ENCODE measurements around the gene JCAD.

The JCAD gene

DNA sequence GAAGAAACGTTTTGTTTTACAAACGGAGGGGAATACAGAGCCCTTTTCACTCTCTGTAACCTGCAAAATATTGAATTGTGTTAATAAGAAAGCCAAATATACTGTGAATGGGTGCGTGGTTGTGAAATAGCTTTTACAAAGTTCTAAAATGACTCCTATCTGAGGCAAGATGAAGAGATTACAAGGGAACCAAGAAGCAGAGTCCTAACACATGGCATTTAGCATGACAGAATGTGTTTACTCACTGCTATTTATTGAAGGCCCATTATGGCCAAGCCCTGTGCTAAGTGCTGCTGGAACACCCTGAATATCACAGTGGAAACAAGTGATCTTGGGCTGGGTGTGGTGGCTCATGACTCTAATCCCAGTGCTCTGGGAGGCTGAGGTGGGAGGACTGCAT is 12.9 kb downstream of the JCAD start:
- DNase-seq = no peak

DNA sequence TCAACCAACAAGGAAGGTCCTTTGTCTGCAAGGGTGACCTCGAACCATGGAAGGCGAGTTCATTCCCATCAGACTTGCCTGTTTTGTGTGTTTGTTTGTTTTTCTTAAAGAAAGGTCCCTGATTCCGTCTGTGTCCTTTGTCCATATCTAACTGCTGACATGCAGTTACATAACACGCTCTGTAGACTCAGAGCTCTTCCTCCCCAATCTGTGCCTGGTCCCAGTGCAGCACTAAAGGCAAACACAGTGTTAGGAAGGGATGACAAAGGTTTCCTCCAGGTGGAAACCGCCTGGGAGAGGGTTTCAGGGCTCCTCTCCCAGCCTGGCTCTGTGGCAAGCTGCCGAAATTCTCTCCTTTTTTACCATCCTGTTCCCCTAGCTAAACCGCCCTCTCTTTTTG is 13.4 kb downstream of the JCAD start:
- no peak for DNase-seq

DNA sequence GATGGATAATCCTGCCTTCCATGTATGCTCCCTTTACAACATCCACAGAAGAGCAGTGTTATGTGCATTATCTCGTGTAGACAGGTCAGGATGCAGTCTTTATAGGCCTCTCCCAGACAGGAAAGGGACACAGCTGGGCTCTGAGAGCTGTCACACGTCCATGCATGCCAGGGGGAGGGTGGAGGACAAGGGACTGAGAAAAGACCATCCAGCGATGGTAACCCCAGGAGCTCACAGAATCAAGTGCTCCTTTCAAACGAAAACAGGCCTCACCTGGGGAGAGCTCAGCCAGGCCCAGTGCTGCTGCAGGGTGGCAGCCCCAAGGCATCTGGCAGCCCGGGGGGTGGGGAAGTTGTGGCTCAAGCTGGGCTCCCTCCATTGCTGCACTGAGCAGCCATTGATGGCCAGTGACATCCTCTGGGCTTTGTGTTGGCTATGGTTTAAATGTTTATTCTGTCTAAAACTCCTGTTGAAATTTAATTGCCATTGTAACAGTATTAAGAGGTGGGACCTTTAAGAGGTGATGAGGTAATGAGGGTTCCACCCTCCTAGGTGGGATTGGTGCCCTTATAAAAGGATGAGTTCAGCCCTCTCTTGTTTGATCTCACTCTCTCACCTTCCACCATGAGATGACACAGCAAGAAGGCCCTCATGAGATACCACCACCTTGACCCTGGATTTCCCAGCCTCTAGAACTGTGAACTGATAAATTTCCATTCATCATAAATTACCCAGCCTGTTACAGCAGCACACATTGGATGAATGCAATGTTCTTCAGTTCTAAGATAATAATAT is 15.7 kb downstream of the JCAD start:
- DNase-seq = no peak

- no peak for DNase-seq
These were observed 16.6 kb downstream of the JCAD start for GRCh38 chr10:30042820-30043219.

- no peak for DNase-seq
These were observed 17.9 kb downstream of the JCAD start for GRCh38 chr10:30041196-30042105.

DNA sequence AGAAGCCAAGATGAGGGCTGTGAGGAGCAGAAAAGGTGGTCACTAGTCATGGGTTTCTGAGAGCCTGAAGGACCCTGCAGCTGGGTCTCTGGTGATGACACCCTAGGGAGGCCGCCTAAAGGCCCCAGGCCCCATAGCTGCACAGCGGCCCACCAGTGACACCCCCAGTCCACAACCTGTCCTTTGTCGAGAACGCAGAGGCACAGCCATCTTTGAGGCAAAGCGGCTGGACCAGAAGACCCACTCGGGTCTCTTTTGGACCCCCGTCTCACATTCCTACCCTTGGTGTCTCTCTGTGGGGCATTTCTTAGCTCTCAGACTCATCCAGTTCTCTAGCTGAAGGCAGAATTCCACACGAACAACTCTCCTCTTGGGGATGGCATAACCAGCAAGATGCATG is 18.8 kb downstream of the JCAD start:
- no peak for DNase-seq

DNA sequence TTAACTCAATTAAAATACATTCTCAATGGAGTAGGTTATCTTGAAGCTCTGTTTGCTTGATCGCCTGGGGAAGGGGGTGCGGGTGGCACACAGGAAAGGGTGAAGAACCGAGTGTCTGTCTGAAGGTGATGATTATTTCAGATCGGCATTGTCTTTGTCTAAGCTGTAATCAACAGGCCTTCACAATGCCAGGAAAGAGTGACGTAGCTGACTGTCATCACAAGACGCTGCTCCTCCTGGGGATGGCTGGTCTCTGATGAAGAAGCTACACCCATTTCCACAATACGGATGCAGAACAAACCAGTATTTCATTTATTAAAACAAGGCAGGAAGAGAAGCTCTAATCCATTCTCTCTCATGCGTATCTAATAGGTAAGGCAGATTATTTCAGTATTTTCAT is 19.4 kb downstream of the JCAD start:
- DNase-seq = no peak

- no peak for DNase-seq
These were observed 19.8 kb downstream of the JCAD start for GRCh38 chr10:30039567-30039966.

- no peak for DNase-seq
These were observed 20.4 kb downstream of the JCAD start for GRCh38 chr10:30038781-30039536.

- DNase-seq = no peak
These were observed 21.6 kb downstream of the JCAD start for GRCh38 chr10:30037620-30038336.

GRCh38 chr10:30036811-30037210 is 22.6 kb downstream of the JCAD start:
- no peak for DNase-seq

GRCh38 chr10:30036341-30036740 is 23.0 kb downstream of the JCAD start:
- no peak for DNase-seq

- DNase-seq = no peak
These were observed 24.8 kb downstream of the JCAD start for GRCh38 chr10:30034433-30035137.

DNA sequence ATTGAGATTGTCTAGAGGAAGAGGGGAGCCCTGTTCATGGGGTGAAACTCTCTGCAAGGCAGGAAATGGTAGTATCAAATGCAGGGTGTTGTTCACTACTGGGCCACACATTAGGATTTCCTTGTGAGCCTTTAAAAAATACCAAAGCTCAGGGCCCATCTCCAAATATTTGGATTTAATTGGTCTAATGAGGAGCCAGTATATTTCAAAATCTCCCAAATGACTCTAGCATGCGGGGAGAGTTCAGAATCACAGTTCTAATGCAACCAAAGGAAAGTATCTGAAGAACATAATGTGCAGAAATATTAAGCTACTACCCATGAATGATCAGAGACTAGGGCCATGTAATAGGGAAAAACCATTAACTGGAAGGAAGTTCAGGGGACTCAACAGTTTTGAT is 27.3 kb downstream of the JCAD start:
- DNase-seq = no peak

- no peak for DNase-seq
These were observed 29.5 kb downstream of the JCAD start for GRCh38 chr10:30029872-30030256.

DNA sequence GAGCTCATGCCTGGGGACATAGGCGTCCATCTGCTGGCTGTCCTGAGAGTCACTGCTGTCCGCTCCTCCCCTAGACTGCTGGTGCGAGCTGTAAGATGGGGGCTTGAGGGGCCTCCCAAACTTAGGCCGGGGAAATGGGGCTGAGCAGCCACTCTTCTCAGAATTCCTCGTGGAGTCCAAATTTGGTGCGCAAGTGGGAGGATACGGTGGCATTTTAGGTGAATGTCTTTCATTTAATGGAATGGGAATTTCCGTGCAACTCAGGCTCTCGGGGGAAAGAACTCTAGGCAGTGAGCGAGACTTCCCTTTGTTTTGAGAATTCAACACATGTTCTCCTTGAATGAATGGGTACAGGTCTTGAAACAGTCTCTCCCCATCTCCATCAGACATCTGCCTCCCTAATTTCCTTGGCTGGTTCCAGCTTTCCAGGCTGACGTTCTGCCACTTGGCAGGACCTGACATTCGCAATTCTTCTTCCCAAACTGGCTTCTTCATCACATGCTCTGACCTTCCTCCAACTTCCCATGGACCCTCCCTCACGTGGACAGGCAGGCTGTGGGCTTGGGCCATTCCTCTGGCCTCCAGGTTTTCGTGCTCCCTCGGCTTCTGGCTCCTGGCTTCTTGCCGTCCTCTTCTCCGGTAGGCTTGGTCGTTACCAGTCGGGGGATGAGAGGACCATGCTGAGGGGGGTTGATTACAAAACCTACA is 30.1 kb downstream of the JCAD start:
- no peak for DNase-seq

DNA sequence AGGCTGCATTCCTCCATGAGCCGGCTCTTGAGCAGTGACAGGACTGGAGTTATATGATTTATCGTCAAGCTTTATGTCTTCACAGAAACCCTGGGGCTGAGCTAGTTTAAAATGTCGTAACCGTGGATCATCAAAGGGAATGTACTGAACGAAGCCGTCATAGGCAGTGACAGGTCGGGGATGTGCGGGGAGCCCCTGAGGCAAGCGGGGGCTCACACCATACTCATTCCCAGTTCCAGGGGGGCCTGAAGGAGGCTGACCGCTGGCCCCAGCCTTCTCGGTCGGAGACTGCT is 30.7 kb downstream of the JCAD start:
- DNase-seq = no peak

GRCh38 chr10:30028006-30028737 is 31.2 kb downstream of the JCAD start:
- no peak for DNase-seq

GRCh38 chr10:30027057-30028005 is 32.1 kb downstream of the JCAD start:
- no peak for DNase-seq

DNA sequence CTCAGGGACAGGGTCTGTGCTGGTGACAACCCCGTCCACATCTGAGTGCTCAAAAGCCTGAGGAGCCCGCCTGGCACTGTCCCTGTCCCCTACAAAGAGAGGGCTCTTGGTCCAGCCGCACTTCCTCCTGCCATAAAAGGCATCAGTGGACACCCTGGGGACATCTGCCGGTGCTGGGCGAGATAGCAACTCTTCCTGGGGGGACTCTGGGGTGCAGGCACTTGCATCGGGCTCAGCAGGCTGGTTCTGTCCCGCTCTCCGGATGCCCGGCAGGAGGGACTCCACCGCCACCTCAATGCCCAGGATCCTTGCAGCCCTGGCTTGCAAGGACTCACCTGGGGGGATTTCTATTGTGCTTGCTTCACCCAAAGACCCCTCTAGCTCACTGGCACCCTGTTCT is 32.8 kb downstream of the JCAD start:
- DNase-seq = no peak

All from hippocampal formation (tissue), 2 donors.